GM12892 (cell line): ENCODE data around the gene NR1H4.

ENCODE experiments used
- POLR2AphosphoS5 ChIP-seq: IDR thresholded peaks from 2 replicates; pipeline ENCODE4 v1.6.1; 2011; ENCODE audit warnings: low read depth, low read length, control low read depth
- TAF1 ChIP-seq: IDR thresholded peaks from 2 replicates; pipeline ENCODE4 v1.6.1; 2011; ENCODE audit warnings: low read depth, mild to moderate bottlenecking, control low read depth, low read length, borderline replicate concordance

- no peak for TF ChIP-seq TAF1
- TF ChIP-seq POLR2AphosphoS5, result no peak
Observed at GRCh38 chr12:100503228-100503628, 29.6 kb downstream of the NR1H4 start.
